CD4-positive, alpha-beta T cell treated with Interleukin-17A for 4 hours (primary cell): ENCODE measurements around the gene ECD.
A peak's percentile ranks its signal among the peaks of the same experiment; 100 is the strongest.
"Not testable (repeated sequence)": the region's sequence is repeated elsewhere in the genome, so short reads cannot be mapped to it uniquely, and the experiment has no call there.

Experiments used
- DNase-seq: peaks from one replicate; pipeline ENCODE4 v3.0.0-alpha.2; 2020; ENCODE audit warnings: mixed read lengths

The ECD gene

DNA sequence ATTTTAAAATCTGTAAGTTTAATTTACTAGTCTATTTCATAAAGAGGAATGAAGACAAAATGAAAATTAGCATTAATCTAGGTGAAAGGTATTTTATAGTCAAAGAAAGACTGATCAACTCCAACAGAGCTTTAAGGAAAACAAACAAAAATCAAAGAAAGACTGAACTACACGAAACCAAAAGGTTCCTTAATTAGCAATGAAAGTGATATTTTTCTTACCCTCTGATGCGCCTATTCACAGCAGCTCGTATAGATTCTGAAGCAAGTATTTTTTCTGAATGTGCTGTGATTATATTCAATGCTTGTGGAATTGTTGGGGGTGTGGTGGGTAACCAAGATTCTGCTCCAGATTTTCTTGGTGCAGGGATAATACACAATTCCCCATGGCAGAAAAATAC, 11.8 kb downstream of the ECD start:
- DNase-seq, result no peak

DNA sequence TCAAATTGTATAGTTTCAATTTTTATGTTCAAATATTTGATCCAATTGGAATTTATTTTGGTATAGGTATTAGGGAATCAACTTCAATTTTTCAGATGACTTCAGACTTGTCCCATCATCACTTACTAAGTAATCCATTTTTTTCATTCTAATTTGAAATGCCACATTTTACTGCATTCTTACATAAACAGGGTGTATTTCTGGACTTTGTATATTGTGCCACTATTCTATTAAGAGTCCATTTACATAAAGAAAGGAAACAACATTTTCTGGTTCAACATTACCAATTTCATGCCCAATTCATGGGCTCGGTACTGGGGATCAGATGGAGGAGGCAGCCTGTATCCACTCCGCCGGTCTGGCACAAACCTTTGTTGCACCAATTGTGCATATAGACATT, 15.8 kb downstream of the ECD start:
- DNase-seq, result no peak

DNA sequence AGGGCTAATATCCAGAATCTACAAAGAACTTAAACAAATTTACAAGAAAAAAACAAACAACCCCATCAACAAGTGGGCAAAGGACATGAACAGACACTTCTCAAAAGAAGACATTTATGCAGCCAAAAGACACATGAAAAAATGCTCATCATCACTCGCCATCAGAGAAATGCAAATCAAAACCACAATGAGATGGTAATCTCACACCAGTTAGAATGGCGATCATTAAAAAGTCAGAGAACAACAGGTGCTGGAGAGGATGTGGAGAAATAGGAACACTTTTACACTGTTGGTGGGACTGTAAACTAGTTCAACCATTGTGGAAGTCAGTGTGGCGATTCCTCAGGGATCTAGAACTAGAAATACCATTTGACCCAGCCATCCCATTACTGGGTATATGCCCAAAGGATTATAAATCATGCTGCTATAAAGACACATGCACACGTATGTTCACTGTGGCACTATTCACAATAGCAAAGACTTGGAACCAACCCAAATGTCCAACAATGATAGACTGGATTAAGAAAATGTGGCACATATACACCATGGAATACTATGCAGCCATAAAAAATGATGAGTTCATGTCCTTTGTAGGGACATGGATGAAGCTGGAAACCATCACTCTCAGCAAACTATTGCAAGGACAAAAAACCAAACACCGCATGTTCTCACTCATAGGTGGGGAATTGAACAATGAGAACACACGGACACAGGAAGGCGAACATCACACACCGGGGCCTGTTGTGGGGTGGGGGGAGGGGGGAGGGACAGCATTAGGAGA, 17.0 kb downstream of the ECD start:
- not testable (repeated sequence) for DNase-seq

DNA sequence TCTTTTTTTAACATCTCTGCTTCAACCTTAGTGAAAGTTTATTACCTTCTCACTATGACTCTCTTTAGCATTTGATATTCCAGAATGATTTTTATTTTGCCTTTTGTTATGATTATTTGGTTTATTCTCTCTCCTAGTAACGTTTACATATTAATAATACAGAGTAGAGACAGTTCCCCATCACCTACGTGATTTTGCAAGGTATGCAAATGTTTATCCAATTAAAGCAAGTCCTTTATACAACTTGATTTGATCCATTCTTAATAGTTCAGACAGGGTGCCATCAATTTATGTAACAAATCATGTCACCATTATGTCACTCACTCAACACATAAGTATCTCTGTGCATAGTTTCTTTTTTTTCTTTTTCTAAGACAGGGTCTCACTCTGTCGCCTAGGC, 26.2 kb downstream of the ECD start:
- no peak for DNase-seq

DNA sequence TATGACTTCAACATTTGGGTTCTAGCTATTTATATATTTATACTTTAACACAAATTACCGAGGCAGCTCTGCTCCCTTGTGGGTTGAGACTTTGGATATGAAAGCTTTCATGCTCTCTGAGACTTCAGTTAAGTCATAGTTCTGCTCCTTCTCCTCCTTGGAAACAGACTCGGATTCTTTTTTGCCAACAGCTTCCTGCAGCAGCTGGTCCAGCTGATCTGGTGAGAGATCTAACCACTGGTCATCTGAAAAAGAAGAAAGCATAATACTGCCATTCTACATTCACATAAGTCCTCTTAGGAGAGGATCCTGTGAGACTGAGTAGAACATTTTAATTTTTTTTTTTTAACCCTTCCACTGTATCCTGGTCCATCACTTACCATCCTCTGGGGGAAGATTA, 28.6 kb downstream of the ECD start:
- no peak for DNase-seq

DNA sequence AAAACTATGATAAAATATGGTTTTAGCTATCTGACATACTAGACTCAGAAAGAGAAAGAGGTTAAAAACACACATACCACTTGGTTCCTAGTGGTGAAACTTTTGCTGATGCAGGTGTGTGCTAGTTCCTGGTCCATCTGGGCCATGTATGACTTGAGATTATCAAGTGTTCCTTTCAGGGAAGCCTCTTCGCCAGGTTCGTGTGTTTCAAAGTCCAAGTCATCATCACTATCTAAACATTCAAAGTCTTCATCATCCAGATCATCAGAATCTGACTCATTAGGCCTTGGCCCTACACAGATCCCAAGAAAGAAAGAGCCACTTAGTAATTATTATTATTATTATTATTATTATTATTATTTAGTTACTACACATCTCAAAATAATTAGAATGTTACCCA, 31.2 kb downstream of the ECD start:
- DNase-seq, result no peak

DNA sequence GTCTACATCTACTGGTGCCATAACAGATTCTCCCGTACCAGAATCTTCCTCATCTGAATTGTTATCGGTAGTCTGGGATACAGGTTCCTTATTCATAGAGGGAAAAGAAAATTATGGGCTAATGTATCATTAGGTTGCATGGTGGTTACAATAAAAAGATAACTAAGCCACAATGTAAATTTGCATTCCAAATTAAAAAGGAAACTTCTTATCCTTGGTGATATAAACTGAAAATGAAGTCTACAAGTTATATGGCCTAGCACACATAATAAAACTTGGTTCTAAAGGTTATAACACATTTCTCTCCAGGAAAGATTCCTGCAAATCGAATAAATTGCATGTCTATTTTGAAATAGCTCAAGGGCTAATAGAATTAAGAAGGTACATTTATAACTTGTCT, 33.1 kb downstream of the ECD start:
- no peak for DNase-seq

DNA sequence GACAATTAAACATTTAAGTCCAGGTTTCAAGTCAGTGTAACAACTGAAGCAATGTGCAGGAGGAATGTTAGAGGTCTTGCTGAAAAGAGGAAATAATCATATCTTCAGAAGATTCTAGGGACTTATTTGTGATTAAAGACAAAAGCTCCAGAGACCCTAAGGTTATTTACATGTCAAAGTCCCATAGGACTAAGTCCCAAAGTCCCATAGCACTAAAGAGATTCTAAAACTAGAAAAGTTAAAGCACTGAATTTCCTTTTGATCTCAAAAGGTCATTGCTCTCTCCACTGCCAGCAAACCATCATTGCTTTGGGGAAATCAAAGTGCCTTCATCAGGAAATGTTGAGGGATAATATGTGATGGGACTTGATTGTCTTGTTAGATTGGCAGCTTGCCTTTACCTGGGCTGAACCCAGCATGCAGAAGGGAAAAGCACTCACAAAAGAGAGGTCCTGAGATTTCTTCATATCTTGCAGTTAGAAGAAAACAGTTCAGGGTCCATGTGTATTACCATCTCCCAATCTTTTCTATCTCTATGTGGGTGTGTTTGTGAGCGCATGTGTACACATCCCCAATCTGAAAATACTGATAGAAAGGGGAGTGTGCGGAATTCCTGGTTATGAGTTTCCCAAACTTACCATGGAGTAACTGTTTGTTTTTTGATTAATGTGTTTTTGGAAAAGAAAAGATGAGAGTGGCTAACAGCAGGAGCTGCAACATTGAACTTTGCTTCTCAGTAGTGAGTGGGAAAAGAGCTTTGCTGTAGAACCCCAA, 35.7 kb downstream of the ECD start:
- no peak for DNase-seq

DNA sequence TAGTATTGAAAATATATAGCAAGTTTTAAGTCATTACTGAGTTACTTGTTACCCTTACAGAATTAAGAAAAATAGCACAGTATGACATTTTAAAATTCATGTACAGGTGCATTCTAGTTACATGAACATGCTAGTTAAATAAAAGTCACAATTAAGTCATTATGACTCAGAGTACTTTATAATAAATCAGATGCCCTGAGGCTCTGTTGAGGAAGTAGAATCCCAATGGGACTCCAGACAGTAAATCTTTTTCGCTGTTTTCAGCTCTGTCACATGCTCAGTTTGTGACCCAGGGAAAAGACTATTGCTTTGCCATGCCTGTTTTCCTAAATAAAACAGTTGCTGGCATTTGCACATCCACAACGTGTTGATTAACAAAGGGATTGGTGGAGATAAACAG, 36.5 kb downstream of the ECD start:
- DNase-seq, result no peak

DNA sequence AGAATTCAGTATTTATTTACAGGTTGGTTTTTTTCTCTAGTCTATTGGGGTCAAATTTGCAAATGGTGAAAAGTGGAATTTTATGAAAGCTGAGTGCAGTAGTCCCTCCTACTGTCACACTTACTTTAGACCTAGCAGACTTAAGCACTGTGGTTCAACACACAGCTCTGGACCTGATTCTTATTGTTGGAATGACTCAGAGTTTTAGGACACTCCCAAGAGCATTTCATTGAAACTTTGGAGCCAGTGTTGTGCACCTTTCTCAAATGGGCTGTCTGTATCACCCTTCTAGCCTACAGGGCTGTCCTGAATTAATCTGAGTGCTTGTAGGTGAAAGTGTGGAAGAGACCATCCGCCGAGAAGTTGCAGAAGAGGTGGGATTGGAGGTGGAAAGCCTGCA, 41.5 kb downstream of the ECD start:
- DNase-seq, result no peak

DNA sequence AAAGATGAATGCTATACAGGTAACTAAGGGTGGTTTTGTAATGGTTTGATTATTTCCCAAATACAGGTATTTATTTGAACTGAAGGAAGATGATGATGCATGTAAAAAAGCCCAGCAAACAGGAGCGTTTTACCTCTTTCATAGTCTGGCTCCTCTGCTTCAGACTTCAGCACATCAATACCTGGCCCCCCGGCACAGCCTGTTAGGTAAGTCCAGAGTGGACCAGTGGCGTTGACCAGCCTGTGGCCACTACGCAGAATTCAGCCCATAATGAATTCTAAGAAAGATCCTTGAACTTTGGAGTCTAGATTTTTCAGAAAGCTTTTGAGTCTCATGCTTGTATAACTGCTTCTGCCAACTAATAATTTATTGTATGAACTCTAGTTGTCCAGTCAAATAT, 47.9 kb downstream of the ECD start:
- DNase-seq, result no peak

DNA sequence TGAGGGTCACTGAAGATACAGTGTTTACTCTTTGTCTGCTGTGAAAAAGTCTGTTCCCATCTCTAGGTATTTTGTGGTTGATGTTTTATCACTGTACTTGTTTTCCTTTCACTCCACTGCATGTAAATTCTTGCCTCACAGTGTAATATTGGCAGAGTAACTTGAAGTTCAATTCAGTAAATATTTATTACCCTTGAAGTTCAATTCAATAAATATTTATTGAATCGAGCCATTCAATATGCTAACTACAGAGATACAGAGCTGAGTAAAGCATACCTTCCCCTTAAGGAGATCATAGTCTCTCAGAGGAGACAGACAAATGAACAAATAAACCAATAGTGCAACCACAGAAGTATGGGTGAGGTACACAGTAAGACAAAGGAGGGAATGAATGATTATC, 48.4 kb downstream of the ECD start:
- DNase-seq, result no peak

DNA sequence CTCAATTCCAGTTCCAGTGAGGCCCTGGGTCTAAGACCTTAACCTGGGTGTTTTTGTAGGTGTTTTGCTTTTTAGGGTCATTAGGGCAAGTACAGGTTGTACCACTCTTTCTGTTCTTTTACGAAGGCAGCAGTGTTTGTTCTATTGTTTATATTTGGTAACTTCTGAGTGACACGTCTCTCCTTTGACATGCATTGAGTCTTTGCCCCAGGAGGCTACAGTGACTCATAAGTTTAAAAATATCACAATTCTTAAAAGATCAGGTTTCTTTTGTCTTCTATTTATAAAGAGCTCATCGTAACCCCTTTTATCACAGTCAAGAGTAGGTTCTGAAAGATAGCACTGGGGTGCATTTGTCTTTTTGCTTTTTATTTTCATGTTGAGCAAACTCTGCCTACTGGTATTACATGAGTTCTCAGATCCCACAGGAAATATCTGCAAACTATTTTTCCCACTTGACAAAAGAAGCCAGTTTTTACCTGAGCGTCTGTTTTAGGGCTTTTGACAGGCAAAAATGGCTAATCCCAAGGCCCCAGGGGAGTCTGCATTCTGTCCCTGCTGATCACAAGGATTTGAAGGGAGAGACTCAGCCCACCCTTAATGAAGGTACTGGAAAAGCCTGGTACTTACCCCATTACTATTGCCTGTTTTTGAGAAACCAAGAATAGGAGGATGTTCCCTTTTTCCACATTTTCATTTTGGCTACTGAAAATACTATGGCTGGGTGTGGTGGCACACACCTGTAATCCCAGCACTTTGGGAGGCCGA, 49.6 kb downstream of the ECD start:
- DNase-seq, result no peak

DNA sequence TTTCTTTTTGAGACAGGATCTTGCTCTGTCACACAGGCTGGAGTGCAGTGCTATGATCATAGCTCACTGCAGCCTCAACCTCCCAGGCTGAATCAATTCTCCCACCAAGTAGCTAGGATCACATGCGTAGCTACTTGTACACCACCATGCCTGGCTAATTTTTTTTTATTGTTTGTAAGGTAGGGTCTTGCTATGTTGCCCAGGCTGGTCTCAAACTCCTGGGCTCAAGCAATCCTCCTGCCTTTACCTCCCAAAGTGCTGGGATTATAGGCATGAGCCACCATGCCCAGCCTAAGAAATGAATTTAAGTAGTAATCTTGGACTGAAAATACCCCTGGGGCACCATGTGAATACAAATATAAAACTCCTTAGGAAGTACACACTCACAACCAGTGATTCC, 51.8 kb downstream of the ECD start:
- DNase-seq, result no peak

DNA sequence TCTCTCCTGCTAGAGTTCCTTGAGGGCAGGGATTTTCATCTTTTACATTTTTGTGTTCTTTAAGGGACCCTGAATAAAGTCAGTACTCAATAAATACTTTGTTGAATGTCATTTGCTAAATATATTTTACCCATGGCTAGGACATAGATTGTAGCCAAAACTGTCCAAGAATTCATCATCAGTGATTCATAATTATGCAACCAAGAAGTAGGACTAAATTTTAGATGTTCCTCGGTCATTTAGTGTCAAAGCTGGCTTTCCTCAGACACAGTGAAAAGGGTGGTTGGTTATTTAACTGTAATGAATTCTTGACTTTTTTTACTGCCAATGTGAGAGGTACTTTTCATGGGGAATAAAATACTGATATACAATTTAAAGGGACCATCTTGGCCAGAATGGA, 54.3 kb downstream of the ECD start:
- no peak for DNase-seq

DNA sequence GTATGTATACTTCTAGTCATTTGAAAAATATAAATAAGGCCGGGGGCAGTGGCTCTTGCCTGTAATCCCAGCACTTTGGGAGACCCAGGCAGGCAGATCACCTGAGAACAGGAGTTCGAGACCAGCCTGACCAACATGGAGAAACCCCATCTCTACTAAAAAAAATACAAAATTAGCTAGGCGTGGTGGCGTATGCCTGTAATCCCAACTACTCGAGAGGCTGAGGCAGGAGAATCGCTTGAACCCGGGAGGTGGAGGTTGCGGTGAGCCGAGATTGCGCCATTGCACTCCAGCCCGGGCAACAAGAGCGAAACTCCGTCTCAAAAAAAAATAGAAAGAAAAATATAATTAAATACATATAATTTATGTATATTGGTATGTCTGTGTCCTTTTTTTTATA, 55.8 kb downstream of the ECD start:
- not testable (repeated sequence) for DNase-seq

DNA sequence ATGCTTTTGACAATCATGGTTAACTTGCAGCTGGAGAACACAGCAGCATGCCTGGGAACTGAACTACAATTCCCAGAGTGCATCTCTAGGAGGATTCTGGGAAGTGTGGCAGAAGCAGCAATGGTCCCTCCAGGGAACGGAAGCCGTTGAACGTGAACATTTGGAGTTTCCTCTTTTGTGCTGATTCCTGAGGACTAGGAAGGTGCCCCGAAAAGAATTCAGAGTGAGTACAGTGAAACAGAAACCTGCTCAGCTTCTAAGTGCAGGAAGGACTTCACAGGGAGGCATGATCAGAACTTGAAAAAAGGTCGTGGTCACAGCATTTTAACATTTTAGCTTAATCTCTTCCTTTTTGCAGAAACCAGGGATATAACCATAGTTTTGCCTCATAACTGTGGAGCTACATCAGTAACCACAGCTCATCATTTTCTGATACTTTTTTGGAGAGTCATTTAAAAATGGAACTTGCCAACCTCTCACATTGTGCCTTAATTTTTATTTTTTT, 57.4 kb downstream of the ECD start, which contains the start of gene NUDT13:
Gene NUDT13 (plus strand): TSS at position 111 of the 505 bp plus-strand sequence. CDS start 3,911 bp downstream, outside the sequence.
- DNase-seq, result peak; percentile 64

DNA sequence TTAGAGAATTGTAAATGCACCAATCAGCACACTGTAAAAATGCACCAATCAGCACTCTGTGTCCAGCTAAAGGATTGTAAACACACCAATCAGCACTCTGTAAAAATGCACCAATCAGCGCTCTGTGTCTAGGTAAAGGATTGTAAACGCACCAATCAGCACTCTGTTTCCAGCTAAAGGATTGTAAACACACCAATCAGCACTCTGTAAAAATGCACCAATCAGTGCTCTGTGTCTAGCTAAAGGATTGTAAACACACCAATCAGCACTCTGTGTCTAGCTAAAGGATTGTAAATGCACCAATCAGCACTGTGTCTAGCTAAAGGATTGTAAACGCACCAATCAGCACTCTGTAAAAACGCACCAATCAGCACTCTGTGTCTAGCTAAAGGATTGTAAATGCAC, 58.6 kb downstream of the ECD start:
- not testable (repeated sequence) for DNase-seq

DNA sequence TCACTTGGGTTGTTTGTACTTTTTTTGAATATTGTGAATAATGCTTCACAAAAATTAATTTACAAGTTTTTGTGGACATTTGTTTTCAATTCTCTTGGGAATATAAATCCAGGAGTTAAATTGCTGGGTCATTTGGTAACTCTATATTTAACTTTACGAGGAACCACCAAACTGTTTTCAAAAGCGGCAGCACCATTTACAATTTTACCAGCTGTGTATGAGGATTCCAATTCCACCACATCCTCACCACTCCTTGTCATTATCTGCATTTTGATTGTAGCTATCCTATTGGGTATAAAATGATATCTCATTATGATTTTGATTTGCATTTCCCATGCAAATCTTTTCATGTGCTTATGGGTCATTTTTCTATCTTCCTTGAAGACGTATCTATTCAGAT, 61.5 kb downstream of the ECD start:
- no peak for DNase-seq

DNA sequence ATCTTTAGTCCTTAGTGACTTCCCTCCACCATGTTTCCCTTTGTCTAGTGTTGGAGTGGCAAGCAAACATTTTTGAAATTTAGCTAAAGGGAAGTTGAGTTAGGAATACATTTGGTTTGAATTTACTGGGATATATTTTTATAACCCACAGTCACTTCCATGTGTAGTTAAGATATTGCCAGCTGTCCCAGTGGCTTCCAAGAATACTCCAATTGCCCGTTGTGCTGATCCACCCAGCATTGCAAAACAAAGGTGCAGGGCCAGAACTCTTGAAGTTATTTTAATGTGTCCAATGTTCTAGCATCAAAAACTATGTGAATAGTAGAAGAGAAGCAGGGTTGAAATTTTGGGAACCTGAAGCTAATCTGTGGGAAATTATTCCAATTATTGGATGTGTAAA, 68.7 kb downstream of the ECD start:
- DNase-seq, result no peak

DNA sequence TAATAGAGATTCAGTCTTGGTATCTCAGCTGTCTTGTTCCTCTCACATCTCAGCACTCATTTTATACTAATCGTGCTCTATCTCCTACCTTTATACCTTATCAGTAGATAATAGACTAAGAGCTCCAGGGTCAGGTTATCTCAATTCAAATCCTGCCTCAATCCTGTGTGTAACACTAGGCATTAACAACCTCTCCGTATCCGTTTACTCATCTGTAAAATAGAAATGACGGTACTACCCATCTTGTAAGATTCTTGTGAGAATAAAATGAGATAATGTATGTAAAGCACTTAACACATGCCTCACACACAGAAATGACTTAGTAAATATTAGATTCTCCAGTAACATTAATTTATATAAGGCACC, 70.5 kb downstream of the ECD start:
- DNase-seq, result no peak

DNA sequence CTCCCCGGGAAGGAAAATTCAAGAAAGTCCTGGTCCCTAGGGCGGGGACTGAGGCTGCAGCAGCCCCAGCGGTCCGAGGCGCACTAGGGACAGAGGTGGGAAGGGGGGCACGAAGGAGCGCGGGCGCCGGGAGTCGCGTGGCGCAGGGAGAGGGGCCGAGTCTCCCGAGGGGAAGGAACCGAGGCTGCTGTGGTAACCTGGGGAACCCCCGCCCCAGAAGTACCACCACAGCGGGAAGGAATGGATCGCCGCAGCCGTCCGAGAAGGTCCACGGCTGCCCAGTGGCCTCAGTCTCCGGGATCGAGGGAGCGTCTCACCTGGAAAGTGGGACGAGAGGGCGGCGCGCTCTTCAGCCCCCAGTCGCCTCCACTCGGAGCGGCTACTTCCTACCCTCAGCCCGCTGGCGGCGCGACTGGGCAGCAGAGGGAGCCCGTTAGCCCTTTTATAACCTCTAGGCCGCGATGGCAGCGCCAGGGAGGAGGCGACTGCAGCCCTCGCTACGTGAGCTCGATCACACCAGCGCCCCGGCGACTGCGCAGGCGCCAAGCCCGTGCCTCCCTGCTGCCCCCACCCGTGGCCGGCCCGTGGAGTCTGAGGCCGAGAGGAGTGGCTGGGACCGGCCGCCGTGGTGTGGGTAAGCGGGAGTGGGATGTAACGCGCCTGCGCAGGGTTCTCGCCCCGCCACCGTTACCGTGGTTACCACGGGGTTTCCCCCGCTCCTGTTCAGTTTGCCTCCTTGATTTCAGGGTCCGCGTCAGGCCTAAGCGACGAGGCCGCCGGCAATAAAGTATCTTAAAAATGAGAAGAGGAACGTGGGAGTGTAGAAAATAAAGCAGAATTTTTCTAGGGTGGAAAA, 71.1 kb downstream of the ECD start, which contains the start of gene P4HA1:
Gene P4HA1 (minus strand): TSS at position 418 of the 856 bp plus-strand sequence. CDS start 21,983 bp downstream, outside the sequence.
- peak; percentile 99 for DNase-seq
